Endothelial cell of umbilical vein (primary cell): Measurements from ENCODE around the gene PRIMPOL. TPM values are rescaled to one million over a fixed set of nuclear protein-coding genes. Genes with fewer than 3 reads are reported as not detected.

Source experiments
- BruUV-seq: library from RNA; stranded (reverse); fragments of 400-500 nt; replicated peaks from 2 replicates; lab custom pipeline; 2021; lab: Mats Ljungman, UMichigan
- CTCF ChIA-PET: fragments of 300-600, 350-600 bp; sonication (Branson Sonifier 250); formaldehyde crosslinking; loops from one replicate; lab custom pipeline; 2021; ENCODE audit warnings: antibody characterized with exemption, inconsistent platforms; lab: Charles Lee
- POLR2A ChIA-PET: fragments of 300-600, 350-600 bp; sonication (Branson Sonifier 250); formaldehyde crosslinking; loops from one replicate; lab custom pipeline; 2021; ENCODE audit warnings: antibody characterized with exemption, inconsistent platforms; lab: Charles Lee
- DNase-seq: peaks from one replicate; pipeline ENCODE4 v3.0.0-alpha.2; 2011; ENCODE audit warnings: low read depth, low spot score
- FAIRE-seq: peaks from 2 replicates; lab custom pipeline; 2011; peaks lifted over from hg19 to GRCh38; lab: Jason Lieb, UNC
- H2AFZ ChIP-seq: 2 replicates; pipeline ENCODE4 v1.6.0; 2012; ENCODE audit warnings: low read depth, low read length, control low read depth, inconsistent platforms
- H3K27ac ChIP-seq: 2 replicates; pipeline ENCODE4 v1.5.1; 2011; ENCODE audit warnings: low read depth, mild to moderate bottlenecking, control low read depth, low read length, moderate library complexity; ENCODE audit not compliant: insufficient read depth
- H3K27me3 ChIP-seq, 2 experiments: 2 replicates each; pipeline versions ENCODE4 v1.6.0 to v1.6.1; 2011; ENCODE audit warnings: low read length in 2 of 2, mixed read lengths in 1 of 2; ENCODE audit not compliant: control insufficient read depth in 2 of 2, insufficient read depth in 2 of 2
- H3K36me3 ChIP-seq, 2 experiments: 2 replicates in 1 of 2; 3 replicates in 1 of 2; pipeline ENCODE4 v1.5.1; 2011; ENCODE audit warnings: low read length in 2 of 2, mild to moderate bottlenecking in 1 of 2, moderate library complexity in 1 of 2; ENCODE audit not compliant: control insufficient read depth in 2 of 2, insufficient read depth in 2 of 2; ENCODE audit errors: extremely low read depth in 1 of 2
- H3K4me1 ChIP-seq: 3 replicates; pipeline ENCODE4 v1.5.1; 2011; ENCODE audit warnings: mild to moderate bottlenecking, low read length; ENCODE audit not compliant: control insufficient read depth, insufficient read depth; ENCODE audit errors: extremely low read depth
- H3K4me2 ChIP-seq: 2 replicates; pipeline ENCODE4 v1.6.1; 2011; ENCODE audit warnings: low read length, control low read depth, mixed read lengths; ENCODE audit not compliant: insufficient read depth
- H3K4me3 ChIP-seq, 3 experiments: fragments of 200-600 bp in 1 of 3; sonication (generic), shearing (Covaris generic) in 1 of 3; replicated peaks in 1 of 3; 2 replicates each; pipeline ENCODE4 v1.5.1; 2011 to 2016; ENCODE audit warnings: control low read depth in 3 of 3, low read length in 3 of 3, mild to moderate bottlenecking in 2 of 3, inconsistent platforms in 1 of 3, low read depth in 1 of 3, moderate library complexity in 1 of 3; ENCODE audit not compliant: insufficient read depth in 1 of 3
- H3K79me2 ChIP-seq: 2 replicates; pipeline ENCODE4 v1.6.0; 2012; ENCODE audit warnings: low read length, inconsistent platforms; ENCODE audit not compliant: control insufficient read depth, insufficient read depth
- H3K9ac ChIP-seq: replicated peaks from 2 replicates; pipeline ENCODE3; 2011; ENCODE audit warnings: low read length, control low read depth; ENCODE audit not compliant: insufficient read depth; ENCODE audit errors: extremely low read depth
- H3K9me1 ChIP-seq: replicated peaks from 3 replicates; pipeline ENCODE4 v1.6.0; 2011; ENCODE audit warnings: mild to moderate bottlenecking, low read length; ENCODE audit not compliant: control insufficient read depth, insufficient read depth; ENCODE audit errors: extremely low read depth
- H3K9me3 ChIP-seq: replicated peaks from 2 replicates; pipeline ENCODE4 v1.5.1; 2012; ENCODE audit warnings: low read length, inconsistent platforms; ENCODE audit not compliant: control insufficient read depth, insufficient read depth
- H4K20me1 ChIP-seq: replicated peaks from 2 replicates; pipeline ENCODE3; 2011; ENCODE audit warnings: mild to moderate bottlenecking, low read length; ENCODE audit not compliant: control insufficient read depth, insufficient read depth; ENCODE audit errors: extremely low read depth
- CTCF ChIP-seq, 2 donors: IDR thresholded peaks; 1 replicate in 1 of 2; 2 replicates in 1 of 2; pipeline ENCODE4 v1.5.1; 2011; ENCODE audit warnings: low read length in 2 of 2, mild to moderate bottlenecking in 2 of 2, moderate library complexity in 2 of 2, control low read depth in 1 of 2, inconsistent platforms in 1 of 2, low read depth in 1 of 2; ENCODE audit not compliant: insufficient read depth in 1 of 2; ENCODE audit errors: extremely low read depth in 1 of 2
- EZH2 ChIP-seq: IDR thresholded peaks from 2 replicates; pipeline ENCODE4 v1.6.1; 2012; ENCODE audit warnings: borderline replicate concordance, low read depth, mild to moderate bottlenecking, moderate library complexity, low read length, inconsistent platforms; ENCODE audit not compliant: severe bottlenecking
- FOS ChIP-seq: IDR thresholded peaks from 2 replicates; pipeline ENCODE4 v1.6.1; 2011; ENCODE audit warnings: mild to moderate bottlenecking, low read length, moderate library complexity, borderline replicate concordance; ENCODE audit not compliant: insufficient read depth
- GATA2 ChIP-seq: IDR thresholded peaks from 2 replicates; pipeline ENCODE4 v1.7.0; 2011; ENCODE audit warnings: low read depth, mild to moderate bottlenecking, moderate library complexity, mixed read lengths, low read length; ENCODE audit not compliant: insufficient read length, insufficient read depth
- JUN ChIP-seq: IDR thresholded peaks from 2 replicates; pipeline ENCODE4 v1.6.1; 2011; ENCODE audit warnings: borderline replicate concordance, low read depth; ENCODE audit not compliant: insufficient read length, insufficient read depth
- MAX ChIP-seq: IDR thresholded peaks from 2 replicates; pipeline ENCODE4 v1.6.1; 2011; ENCODE audit not compliant: insufficient read depth, insufficient read length
- MYC ChIP-seq: IDR thresholded peaks from one replicate; pipeline ENCODE4 v1.6.1; 2011; ENCODE audit warnings: mild to moderate bottlenecking, low read depth, low read length
- POLR2A ChIP-seq: IDR thresholded peaks from 2 replicates; pipeline ENCODE4 v1.6.1; 2012; ENCODE audit warnings: low read depth, mild to moderate bottlenecking, control low read depth, low read length
- POLR2AphosphoS5 ChIP-seq: IDR thresholded peaks from 2 replicates; pipeline ENCODE4 v1.6.1; 2012; ENCODE audit warnings: low read depth, mild to moderate bottlenecking, control low read depth, low read length, moderate library complexity; ENCODE audit not compliant: insufficient read depth
- dilution Hi-C: fragments of 300-500 bp; cut with MboI; formaldehyde crosslinking; loops from one replicate; pipeline ENCODE4 v1.15.0; 2019; ENCODE audit warnings: low sequenced_read_pairs; ENCODE audit not compliant: extremely low pct_ligation_motif_present
- intact Hi-C: fragments of 100-400 bp; cut with micrococcal nuclease; formaldehyde crosslinking; loops from one replicate; pipeline ENCODE4 v1.10.0; 2022
- polyA plus RNA-seq, 4 experiments: library from polyadenylated mRNA; depleted of rRNA in 3 of 4; stranded (reverse) in 3 of 4; unstranded in 1 of 4; fragments of >200 nt; gene quantifications; 2 replicates each; pipeline versions ENCODE4 v1.2.1 to v1.2.3, GENCODE V29; 2011 to 2012; ENCODE audit warnings: missing spikeins in 1 of 4
- total RNA-seq: library from RNA; stranded (reverse); gene quantifications from 2 replicates; pipeline ENCODE4 v1.2.3, GENCODE V29; 2021

The PRIMPOL gene
- total and polyA plus RNA-seq, 2 donors (not counting 3 experiments of a cell fraction or from before 2014, with no cell fraction given): 5.9 to 11.1 TPM

GRCh38 chr4:184662236-184662635, 12.7 kb downstream of the PRIMPOL start:
- no peaks in the 10 kb centered on the region for H3K27me3 ChIP-seq
- intact Hi-C loops: no loop called here
- POLR2A ChIA-PET: interaction anchor here (1.0 kb wide), 1 partner anchor 13 kb away, joined by 3 read pairs; the partner anchor contains the start of genes CASP3 and PRIMPOL
- H3K36me3 ChIP-seq: no peaks in the 10 kb centered on the region
- CTCF ChIA-PET: interaction anchor here (0.9 to 1.4 kb wide), 4 partner anchors 8 to 398 kb away, joined by 3 to 7 read pairs (median 5); partner anchors contain the start of genes CASP3 and PRIMPOL
- no peak overlapping the region for H2AFZ ChIP-seq
- no peaks in the 10 kb centered on the region for H4K20me1 ChIP-seq
- H3K27ac ChIP-seq: no peak overlapping the region
- H3K9me1 ChIP-seq: no peaks in the 10 kb centered on the region
- H3K4me3 ChIP-seq: no peak overlapping the region
- peak overlapping the region; percentile 19 for H3K4me2 ChIP-seq
- no TSS peak for BruUV-seq
- FAIRE-seq (no peak), DNase-seq (no peak)
- dilution Hi-C loops: no loop called here
- TF ChIP-seq CTCF (IDR thresholded peaks at IDR 0.05; ENCODE audit: extremely low read depth in 1 of 2, insufficient read depth in 1 of 2, low read depth in 1 of 2, low read length in 2 of 2): no peak
- no peak for TF ChIP-seq GATA2
- TF ChIP-seq POLR2A: no peak
- no peak for TF ChIP-seq FOS
- TF ChIP-seq POLR2AphosphoS5: no peak
- no peak for TF ChIP-seq JUN
- no peak for TF ChIP-seq EZH2
- TF ChIP-seq MAX: no peak
- TF ChIP-seq MYC: no peak
- no peaks in the 10 kb centered on the region for H3K79me2 ChIP-seq
- H3K9me3 ChIP-seq: no peaks in the 10 kb centered on the region
- peaks cover 6% of the 10 kb centered on the region for H3K4me1 ChIP-seq
- no peak overlapping the region for H3K9ac ChIP-seq
